Lung (tissue), 12 donors: ENCODE data around the gene PADI4. TPM values are rescaled to one million over a fixed set of nuclear protein-coding genes. Genes with fewer than 3 reads are reported as not detected.

ENCODE experiments used
- ATAC-seq: fragments of 200-7000 bp; cut with Tn5 transposase; one replicate; pipeline ENCODE4 v1.9.1; 2020; ENCODE audit warnings: moderate number of reproducible peaks; ENCODE audit not compliant: insufficient read depth, low FRiP score
- DNase-seq, 3 donors: peaks; one replicate each; pipeline ENCODE4 v3.0.0-alpha.2; 2013 to 2017
- H3K27ac ChIP-seq, 2 donors: one replicate each; pipeline ENCODE4 v1.5.1; 2013; ENCODE audit warnings: mild to moderate bottlenecking in 2 of 2, moderate library complexity in 2 of 2, control low read depth in 1 of 2, inconsistent platforms in 1 of 2, low read depth in 1 of 2, low read length in 1 of 2
- H3K27me3 ChIP-seq, 3 donors: one replicate each; pipeline ENCODE4 v1.5.1; 2013; ENCODE audit warnings: low read length in 2 of 3; ENCODE audit not compliant: control insufficient read depth in 3 of 3, insufficient read depth in 3 of 3
- H3K36me3 ChIP-seq, 4 donors: one replicate each; pipeline ENCODE4 v1.5.1; 2013; ENCODE audit warnings: low read length in 4 of 4, mild to moderate bottlenecking in 1 of 4, moderate library complexity in 1 of 4; ENCODE audit not compliant: control insufficient read depth in 4 of 4, insufficient read depth in 4 of 4
- H3K4me1 ChIP-seq, 5 donors: one replicate each; pipeline ENCODE4 v1.5.1; 2013; ENCODE audit warnings: low read length in 5 of 5, mild to moderate bottlenecking in 2 of 5, moderate library complexity in 1 of 5; ENCODE audit not compliant: control insufficient read depth in 5 of 5, insufficient read depth in 5 of 5
- H3K4me3 ChIP-seq: one replicate; pipeline ENCODE4 v1.5.1; 2013; ENCODE audit warnings: mild to moderate bottlenecking, control low read depth, moderate library complexity
- H3K9ac ChIP-seq, 2 donors: one replicate each; pipeline ENCODE4 v1.5.1; 2013; ENCODE audit warnings: low read length in 2 of 2, control low read depth in 1 of 2; ENCODE audit not compliant: insufficient read depth in 1 of 2
- H3K9me3 ChIP-seq, 4 donors: one replicate each; pipeline ENCODE4 v1.5.1; 2013; ENCODE audit warnings: low read length in 3 of 4, mild to moderate bottlenecking in 1 of 4, moderate library complexity in 1 of 4; ENCODE audit not compliant: control insufficient read depth in 4 of 4, insufficient read depth in 3 of 4
- WGBS, 2 donors: extraction: QIAGEN DNeasy Blood & Tissue Kit; methylation state at CpG; one replicate each; pipeline ENCODE4 v1.1.7; 2013; 5-methylcytosine and 5-hydroxymethylcytosine counted together
- polyA plus RNA-seq, 2 donors: library from polyadenylated mRNA; stranded (reverse); fragments of 200-250 nt; gene quantifications; one replicate each; pipeline ENCODE4 v1.2.1, GENCODE V29; 2013
- total RNA-seq, 2 donors: library from RNA; depleted of rRNA in 1 of 2; stranded (reverse); fragments of >200 nt in 1 of 2; gene quantifications; one replicate each; pipeline ENCODE4 v1.2.1, GENCODE V29; 2014 to 2021
- TF ChIP-seq, protein P1 (sequence below): IDR thresholded peaks from 2 replicates; pipeline ENCODE4 v1.5.1; 2012; ENCODE audit warnings: mild to moderate bottlenecking; ENCODE audit errors: control extremely low read depth, extremely low read depth
- donor health status: control.
- donor health status: control.
- donor health status: Bipolar disorder and iron deficiency.
- donor health status: healthy.
- donor health status: DM: yes; HTN: yes; CAD: no.

The PADI4 gene
- total and polyA plus RNA-seq, 4 donors: 1.7 to 22.5 (median 14.2) TPM

DNA sequence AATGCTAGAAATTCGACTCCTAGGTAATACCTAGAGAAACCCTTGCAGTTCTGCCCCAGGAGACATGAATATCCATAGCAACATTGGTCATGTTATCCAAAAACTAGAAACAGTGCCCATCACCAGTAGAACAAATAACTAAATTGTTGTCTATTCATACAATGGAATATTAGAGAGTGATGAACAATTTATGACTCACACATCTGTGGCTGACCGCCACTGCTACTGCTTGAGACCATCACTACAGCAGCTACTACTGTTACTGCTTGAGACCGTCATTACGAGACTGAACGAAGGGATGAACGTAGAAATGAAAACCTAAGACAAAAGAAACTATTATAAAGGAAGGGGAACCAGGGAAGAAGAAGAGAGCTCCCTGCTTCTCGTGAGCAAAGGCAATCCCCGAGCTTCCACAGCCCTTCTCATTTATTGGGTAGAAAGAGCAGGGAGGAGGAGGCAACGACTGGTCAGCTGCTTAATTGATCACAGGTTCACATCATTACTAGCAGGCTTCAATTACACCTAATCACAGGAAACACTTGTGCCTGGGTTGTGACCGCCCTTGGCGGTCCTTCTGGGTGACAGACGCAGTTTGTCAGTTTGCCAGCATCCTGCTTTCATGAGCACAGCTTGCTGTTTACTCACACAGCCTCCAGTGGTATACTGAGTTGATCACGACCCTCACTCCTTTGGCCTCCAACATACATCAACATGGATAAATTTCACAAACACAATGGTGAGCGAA lies 14.1 kb upstream of the PADI4 start:
- ATAC-seq (no peak), DNase-seq (no peak)
- Histone ChIP-seq H3K4me3 (no peak overlapping the region), H3K9me3 (peaks cover 0 to 7% (median 0%) of the 10 kb centered on the region in 4 donors), H3K9ac (no peak overlapping the region), H3K36me3 (no peaks in the 10 kb centered on the region), H3K27ac (no peak overlapping the region), H3K4me1 (no peaks in the 10 kb centered on the region), H3K27me3 (no peaks in the 10 kb centered on the region)
- TF ChIP-seq, protein P1, sequence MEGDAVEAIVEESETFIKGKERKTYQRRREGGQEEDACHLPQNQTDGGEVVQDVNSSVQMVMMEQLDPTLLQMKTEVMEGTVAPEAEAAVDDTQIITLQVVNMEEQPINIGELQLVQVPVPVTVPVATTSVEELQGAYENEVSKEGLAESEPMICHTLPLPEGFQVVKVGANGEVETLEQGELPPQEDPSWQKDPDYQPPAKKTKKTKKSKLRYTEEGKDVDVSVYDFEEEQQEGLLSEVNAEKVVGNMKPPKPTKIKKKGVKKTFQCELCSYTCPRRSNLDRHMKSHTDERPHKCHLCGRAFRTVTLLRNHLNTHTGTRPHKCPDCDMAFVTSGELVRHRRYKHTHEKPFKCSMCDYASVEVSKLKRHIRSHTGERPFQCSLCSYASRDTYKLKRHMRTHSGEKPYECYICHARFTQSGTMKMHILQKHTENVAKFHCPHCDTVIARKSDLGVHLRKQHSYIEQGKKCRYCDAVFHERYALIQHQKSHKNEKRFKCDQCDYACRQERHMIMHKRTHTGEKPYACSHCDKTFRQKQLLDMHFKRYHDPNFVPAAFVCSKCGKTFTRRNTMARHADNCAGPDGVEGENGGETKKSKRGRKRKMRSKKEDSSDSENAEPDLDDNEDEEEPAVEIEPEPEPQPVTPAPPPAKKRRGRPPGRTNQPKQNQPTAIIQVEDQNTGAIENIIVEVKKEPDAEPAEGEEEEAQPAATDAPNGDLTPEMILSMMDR: no peak
- 45 to 57% methylated on average over 14 of the region's 14 CpGs for WGBS, 2 donors

DNA sequence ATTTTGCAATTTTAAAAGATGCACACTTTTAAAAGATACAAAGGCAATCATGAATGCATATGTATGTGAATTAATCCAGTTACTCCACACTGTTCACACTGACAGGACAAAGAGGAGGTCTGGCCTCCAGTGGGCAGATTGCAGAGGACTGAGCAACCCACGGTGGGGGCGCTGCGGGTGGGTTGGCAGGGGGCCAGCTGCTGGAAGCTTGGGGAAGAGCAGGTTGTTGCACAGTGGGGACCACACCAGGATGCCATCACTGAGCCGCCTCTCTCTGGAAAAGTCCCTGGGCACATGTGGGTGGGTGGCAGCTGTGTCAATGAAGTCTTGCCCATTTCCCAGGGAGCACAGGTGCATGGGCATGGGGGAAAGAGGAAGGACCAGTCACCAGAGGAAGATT lies 12.7 kb upstream of the PADI4 start:
- Histone ChIP-seq H3K9ac (no peak overlapping the region), H3K36me3 (no peaks in the 10 kb centered on the region), H3K9me3 (peaks cover 0 to 7% (median 0%) of the 10 kb centered on the region in 4 donors), H3K4me1 (no peaks in the 10 kb centered on the region), H3K4me3 (no peak overlapping the region), H3K27ac (no peak overlapping the region), H3K27me3 (no peaks in the 10 kb centered on the region)
- no peak for ATAC-seq
- WGBS, 2 donors: 49 to 61% methylated on average over 4 of the region's 4 CpGs
- no peak for DNase-seq
- TF ChIP-seq, protein P1: no peak

DNA sequence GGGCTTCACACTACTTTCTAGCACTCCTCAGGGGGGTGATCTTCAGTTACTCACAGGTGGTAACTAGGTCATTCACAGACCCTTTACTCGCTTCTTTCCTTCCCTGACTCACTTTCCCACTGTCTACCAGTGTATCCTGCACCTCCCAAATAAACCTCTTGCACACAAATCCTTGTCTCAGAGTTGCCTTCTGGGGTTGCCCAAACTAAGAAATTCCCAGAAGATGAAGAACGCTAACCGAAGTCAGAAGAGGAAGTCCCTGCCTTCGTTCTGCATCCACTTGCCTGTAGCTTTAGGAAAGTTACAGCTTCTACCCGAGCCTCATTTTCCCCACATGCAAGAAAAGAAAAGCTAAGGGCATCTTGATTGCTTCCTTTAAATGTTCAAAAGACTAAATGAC lies 11.9 kb upstream of the PADI4 start:
- H3K4me3 ChIP-seq: no peak overlapping the region
- TF ChIP-seq, protein P1: no peak
- no peak overlapping the region for H3K27ac ChIP-seq
- no peaks in the 10 kb centered on the region for H3K36me3 ChIP-seq
- no peak overlapping the region for H3K9ac ChIP-seq
- ATAC-seq (no peak), DNase-seq (no peak)
- WGBS, 2 donors: 63 to 76% methylated on average over 5 of the region's 5 CpGs
- no peaks in the 10 kb centered on the region for H3K27me3 ChIP-seq
- peaks cover 0 to 8% (median 3%) of the 10 kb centered on the region in 4 donors for H3K9me3 ChIP-seq
- H3K4me1 ChIP-seq: no peaks in the 10 kb centered on the region
